SK-N-MC (cell line): ENCODE measurements around the gene CLEC2L.

Experiments used
- EZH2 ChIP-seq: fragments of 200-600 bp; sonication (generic); IDR thresholded peaks from one replicate; pipeline ENCODE4 v1.6.1; 2017; ENCODE audit warnings: antibody characterized with exemption
- POLR2AphosphoS5 ChIP-seq: IDR thresholded peaks from 2 replicates; pipeline ENCODE4 v1.6.1; 2012; ENCODE audit warnings: mild to moderate bottlenecking, low read depth, low read length, borderline replicate concordance

GRCh38 chr7:139560199-139560598 lies 36.7 kb downstream of the CLEC2L start:
- TF ChIP-seq POLR2AphosphoS5 (no peak), EZH2 (no peak)
